H1 (cell line): ENCODE measurements around the gene NDUFA11.

ENCODE experiments used
- YY1 ChIP-seq: IDR thresholded peaks from 2 replicates; pipeline ENCODE4 v1.6.1; 2011; ENCODE audit warnings: low read depth, mild to moderate bottlenecking, low read length
- TF ChIP-seq, protein P1 (sequence below), 3 experiments: IDR thresholded peaks; 1 replicate in 2 of 3; 2 replicates in 1 of 3; pipeline versions ENCODE4 v1.5.1 to v1.6.1; 2011; ENCODE audit warnings: low read length in 3 of 3, mild to moderate bottlenecking in 3 of 3, inconsistent platforms in 2 of 3, low read depth in 1 of 3, moderate library complexity in 1 of 3; ENCODE audit not compliant: insufficient read depth in 1 of 3; ENCODE audit errors: control extremely low read depth in 1 of 3

DNA sequence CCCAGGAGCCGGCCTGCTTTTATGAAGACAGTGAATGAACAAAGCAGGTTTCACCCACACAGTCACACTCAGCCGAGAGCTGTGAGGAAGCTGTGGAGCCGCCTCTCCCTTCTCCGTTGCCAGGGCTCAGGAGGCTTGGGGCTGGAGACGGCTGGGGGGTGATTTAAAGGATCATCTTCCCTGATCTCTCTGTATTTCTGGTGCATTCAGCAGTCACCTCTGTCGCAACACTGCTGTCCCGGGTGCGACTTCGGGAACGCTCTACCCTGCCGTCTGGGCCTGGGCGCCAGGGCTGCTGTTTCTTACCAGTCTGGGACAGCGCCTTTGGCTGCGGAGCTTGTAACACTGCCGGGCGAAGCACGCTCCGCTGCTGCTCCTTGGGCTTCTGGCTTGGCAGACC, 28.6 kb upstream of the NDUFA11 start:
- TF ChIP-seq YY1, result no peak
- TF ChIP-seq, protein P1, sequence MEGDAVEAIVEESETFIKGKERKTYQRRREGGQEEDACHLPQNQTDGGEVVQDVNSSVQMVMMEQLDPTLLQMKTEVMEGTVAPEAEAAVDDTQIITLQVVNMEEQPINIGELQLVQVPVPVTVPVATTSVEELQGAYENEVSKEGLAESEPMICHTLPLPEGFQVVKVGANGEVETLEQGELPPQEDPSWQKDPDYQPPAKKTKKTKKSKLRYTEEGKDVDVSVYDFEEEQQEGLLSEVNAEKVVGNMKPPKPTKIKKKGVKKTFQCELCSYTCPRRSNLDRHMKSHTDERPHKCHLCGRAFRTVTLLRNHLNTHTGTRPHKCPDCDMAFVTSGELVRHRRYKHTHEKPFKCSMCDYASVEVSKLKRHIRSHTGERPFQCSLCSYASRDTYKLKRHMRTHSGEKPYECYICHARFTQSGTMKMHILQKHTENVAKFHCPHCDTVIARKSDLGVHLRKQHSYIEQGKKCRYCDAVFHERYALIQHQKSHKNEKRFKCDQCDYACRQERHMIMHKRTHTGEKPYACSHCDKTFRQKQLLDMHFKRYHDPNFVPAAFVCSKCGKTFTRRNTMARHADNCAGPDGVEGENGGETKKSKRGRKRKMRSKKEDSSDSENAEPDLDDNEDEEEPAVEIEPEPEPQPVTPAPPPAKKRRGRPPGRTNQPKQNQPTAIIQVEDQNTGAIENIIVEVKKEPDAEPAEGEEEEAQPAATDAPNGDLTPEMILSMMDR (IDR thresholded peaks at IDR 0.05; ENCODE audit: control extremely low read depth in 1 of 3, insufficient read depth in 1 of 3, low read depth in 1 of 3, low read length in 3 of 3), result no peak
